ENCODE results near the gene CATSPERE.
"Not testable (repeated sequence)": the region's sequence is repeated elsewhere in the genome, so short reads cannot be mapped to it uniquely, and the experiment has no call there.

Gene CATSPERE

DNA sequence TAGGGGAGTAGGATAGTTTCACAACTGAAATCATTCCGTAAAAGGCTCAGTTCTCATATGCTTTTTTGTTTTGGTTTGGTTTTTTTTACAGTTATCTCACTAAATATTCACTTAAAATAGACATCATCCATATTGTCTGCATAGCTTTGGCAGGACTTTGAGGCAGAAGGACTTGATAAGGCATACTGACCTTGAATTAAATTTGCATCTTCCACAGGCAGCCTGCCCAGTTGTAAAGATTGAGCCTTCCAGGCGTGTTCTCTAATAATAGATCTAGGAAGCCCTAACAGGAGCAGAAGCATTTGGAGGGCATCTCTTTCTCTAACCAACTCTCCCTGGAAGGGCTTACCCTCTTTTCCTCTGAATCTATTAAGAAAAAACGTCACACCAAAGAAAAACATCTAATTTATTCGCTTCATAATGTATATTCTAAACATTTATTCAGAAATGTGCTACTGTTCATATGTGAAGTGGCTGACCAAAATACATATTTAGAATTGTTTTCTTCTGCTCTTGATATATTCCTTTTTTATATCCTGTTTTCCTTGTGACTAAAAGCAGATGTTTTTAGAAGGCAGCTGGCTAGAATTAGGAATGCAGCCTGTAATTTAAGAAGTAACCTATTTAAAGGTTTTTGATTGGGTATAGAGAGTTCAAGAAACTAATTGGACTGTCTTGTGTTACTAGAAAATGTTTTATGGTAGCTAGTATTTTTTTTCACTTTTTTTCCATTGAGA is 212.0 kb downstream of the CATSPERE start:
- DNase-seq, result no peak

DNA sequence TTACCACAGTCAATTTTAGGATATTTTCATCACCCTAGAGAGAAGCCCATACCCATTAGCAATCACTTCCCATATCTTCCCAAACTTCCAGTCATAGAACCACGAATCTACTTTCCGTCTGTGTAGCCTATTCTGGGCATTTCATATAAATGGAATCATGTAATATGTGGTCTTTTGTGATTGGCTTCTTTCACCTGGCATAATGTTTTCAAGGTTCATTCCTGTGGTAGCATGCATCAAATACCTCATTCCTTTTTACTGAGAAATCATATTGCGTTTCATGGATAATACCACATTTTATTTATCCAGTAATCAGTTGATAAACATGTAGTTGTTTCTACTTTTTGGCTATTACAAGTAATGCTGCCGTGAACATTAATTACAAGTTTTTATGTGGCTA is 213.4 kb downstream of the CATSPERE start:
- DNase-seq, result no peak

DNA sequence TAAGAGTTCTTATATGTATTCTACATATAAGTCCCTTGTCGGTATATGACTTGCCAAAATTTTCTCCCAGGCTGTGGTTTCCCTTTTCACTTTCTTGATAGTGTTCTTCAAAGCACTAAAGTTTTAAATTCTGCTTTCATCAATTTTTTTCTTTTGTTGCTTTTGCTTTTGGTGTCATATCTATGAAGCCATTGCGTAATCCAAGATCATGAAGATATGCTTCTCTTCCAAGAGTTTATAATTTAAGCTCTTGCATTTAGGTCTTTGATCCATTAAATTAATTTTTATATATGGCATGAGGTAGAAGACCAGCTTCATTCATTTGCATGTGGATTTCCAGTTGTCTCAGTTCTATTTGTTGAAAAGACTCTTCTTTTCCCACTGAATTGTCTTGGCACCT is 214.1 kb downstream of the CATSPERE start:
- DNase-seq, result no peak

DNA sequence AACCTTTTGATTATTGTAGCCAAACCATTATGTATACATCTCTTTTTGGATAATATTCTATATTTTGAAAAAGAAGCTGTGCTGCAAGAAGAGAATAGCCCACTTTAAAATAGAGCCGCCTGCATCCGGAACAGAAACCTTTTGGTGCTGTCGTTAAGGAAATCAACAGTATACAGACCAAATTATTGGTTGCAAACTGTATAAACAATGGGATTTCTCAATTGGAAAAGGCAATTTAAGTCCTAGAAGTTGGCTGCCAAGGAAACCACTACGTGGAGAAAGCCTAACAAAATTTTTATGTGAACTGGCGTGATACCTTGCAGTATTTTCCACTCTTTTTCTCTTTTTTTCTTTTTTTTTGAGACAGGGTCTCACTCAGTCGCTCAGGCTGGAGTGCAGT is 217.6 kb downstream of the CATSPERE start:
- DNase-seq, result no peak

DNA sequence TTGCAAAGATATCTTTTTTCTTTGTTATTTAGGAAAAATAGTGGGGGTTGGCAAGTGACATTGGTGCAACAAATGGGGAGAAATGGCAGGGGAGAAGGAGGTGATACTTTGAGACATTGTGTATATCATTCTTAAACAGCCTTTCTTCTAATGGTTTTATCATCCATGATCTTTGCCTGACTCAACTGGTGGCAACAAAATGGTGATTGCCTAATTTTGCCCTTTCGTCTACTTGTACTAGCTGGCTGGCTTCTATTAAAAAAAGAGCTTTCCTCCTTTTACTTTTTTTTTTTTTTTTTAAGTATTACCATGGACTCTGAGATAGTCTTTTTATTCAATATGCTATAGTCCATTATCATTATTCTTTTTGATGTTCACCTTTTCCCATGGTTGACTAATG is 219.6 kb downstream of the CATSPERE start:
- no peak for DNase-seq

DNA sequence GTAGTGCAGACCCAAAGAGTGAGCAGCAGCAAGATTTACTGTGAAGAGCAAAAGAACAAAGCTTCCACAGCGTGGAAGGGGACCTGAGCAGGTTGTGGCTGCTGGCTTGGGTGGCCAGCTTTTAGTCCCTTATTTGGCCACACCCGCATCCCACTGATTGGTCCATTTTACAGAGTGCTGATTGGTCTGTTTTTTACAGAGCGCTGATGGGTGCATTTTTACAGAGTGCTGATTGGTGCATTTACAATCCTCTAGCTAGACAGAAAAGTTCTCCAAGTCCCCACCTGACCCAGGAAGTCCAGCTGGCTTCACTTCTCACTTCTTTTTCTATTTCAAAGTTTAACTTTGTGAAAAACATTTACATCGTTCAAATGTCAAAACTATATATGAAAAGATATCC is 221.0 kb downstream of the CATSPERE start:
- not testable (repeated sequence) for DNase-seq

Measured in effector CD4-positive, alpha-beta T cell (primary cell).